KOPT-K1 (cell line): ENCODE data around the gene MRPL38.

Experiments
- H3K27ac ChIP-seq: fragments of 200-600 bp; sonication (generic); 2 replicates; pipeline ENCODE4 v1.5.1; 2016; ENCODE audit warnings: antibody characterized with exemption, mild to moderate bottlenecking, low read depth, low read length; ENCODE audit not compliant: poor library complexity, severe bottlenecking
- H3K36me3 ChIP-seq: fragments of 200-600 bp; sonication (generic); 2 replicates; pipeline ENCODE4 v1.5.1; 2017; ENCODE audit warnings: antibody characterized with exemption, mild to moderate bottlenecking, low read length, moderate library complexity; ENCODE audit not compliant: insufficient read depth
- H3K9me3 ChIP-seq: fragments of 200-600 bp; sonication (generic); 2 replicates; pipeline ENCODE4 v1.5.1; 2017; ENCODE audit warnings: antibody characterized with exemption, low read length, mild to moderate bottlenecking; ENCODE audit not compliant: insufficient read depth, poor library complexity, severe bottlenecking

MRPL38 gene

DNA sequence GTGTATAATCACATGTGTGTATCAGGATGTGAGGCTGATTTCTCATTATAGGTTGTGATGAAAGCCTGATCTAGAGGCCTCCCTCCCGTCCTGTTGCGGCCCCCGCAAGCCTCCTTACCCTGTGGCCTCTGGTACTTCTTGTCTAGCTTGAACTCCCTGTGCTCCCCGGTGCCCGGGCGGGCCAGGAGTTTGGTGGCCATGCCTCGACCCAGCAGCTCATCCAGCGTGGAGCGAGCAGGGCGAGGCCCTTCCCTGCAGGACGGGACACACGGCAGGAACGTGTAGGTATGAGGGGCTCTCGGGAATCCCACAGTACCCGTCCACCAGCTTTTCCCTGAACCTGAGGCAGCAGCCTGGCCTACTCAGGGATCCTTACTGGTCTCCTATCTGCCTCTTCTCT lies 21.2 kb upstream of the MRPL38 start:
- Histone ChIP-seq H3K9me3 (no peaks in the 10 kb centered on the region), H3K27ac (no peak overlapping the region), H3K36me3 (peaks cover 47% of the 10 kb centered on the region; the same call in 1 of the 2 replicates)

DNA sequence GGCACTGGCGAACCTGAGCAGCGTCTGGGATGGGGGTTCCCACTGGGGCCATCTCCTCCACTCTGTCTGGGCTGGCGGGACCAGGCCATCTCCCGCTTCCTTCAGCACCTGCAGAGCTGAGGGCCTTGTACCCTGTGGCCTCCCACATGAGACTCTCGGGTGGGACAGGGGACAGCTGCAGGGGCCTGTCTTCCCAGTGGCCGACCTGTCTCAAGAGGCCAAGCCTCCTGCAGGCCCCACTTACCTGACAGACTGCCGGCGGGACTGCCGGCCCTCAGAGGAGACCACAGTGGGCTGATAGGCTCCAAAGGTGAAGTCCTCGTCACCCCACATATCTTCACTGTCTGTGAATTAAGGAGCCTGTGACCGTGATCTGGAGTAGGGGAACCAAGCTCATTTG lies 20.4 kb upstream of the MRPL38 start:
- no peak overlapping the region for H3K27ac ChIP-seq
- peaks cover 54% of the 10 kb centered on the region; the same call in 1 of the 2 replicates for H3K36me3 ChIP-seq
- no peaks in the 10 kb centered on the region for H3K9me3 ChIP-seq

DNA sequence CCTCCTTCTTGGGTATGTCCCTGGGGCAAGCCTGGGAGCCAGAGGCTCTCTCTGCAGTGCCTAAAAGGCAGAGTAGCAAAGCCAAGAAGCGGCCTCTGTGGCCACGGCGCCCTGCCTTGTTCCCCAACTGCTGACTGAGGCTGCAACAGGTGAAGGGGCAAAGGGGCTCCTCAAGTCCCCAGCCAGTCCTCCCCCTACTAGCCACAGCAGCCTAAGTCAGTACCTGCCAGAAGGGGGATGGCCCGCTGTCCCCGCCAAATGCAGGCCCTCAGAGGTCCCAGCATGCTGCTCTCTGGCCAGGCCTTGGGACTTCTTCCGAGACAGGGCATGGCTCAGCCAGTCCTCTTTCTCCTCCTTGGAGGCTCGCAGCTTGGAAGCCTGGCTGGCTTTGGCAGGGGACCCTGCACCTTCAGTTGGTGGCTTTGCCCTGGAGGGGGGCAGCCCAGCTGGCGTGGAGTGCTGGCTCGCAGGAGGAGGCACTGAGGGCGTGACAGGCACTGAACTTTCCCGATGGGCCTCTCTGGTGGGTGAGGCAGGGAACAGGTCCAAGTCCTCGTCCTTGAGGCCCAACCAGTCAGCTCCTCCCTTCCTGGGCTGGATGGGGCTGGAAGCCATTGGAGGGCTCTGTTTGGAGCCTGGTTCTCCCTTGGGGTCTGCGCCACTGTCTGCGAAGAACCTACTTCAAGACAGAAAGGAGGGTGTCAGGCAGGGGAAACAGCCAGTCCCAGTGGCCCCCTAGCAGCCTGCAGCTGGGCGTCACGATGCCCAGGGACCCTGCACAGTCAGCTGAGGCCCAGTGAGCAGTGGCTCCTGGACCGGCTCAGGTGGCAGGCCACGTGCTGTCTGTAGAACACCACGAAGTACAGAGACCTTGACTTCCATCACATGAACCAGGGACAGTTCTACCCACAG lies 18.5 kb upstream of the MRPL38 start:
- Histone ChIP-seq H3K27ac (no peak overlapping the region), H3K36me3 (peaks cover 66% of the 10 kb centered on the region; the same call in 1 of the 2 replicates), H3K9me3 (no peaks in the 10 kb centered on the region)

DNA sequence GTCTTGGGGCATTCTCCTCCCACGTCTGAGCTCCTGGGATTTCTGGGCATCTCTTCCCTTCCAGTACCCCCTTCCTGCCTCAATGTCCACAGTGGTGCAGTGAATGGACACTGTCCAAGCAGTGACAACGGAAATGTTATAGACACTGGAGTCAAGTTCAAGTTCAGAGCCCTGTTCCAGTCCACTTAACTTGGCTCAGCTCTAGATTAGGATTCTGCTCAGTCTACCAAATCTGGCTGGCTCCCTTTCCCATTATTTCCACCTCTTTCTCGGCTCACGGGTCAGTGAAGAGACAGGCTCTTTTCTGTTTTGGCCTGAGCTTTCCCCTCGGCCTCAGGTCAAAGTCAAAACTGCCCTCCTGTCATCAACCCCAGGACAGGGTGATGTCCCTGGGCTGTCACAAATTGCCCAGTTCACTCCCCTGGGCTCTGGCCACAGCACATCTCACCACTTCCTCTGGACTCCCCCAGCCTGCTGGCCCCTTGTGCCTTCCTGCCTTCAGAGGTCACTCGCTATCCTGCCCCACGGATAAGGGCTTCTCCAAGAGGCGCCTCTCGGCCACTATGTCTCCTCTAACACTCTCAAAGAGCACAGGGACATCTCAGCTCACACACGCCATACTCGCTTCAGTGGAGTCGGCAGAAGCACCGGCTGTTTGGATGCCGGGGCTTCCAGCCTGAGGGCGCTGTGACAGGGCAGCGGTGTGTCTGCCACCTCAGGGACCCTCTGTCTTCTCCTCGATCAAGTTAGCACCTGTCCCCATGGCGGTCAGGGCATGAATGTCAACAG lies 17.7 kb upstream of the MRPL38 start:
- H3K9me3 ChIP-seq: no peaks in the 10 kb centered on the region
- H3K27ac ChIP-seq: no peak overlapping the region
- peaks cover 75% of the 10 kb centered on the region; the same call in 1 of the 2 replicates for H3K36me3 ChIP-seq

DNA sequence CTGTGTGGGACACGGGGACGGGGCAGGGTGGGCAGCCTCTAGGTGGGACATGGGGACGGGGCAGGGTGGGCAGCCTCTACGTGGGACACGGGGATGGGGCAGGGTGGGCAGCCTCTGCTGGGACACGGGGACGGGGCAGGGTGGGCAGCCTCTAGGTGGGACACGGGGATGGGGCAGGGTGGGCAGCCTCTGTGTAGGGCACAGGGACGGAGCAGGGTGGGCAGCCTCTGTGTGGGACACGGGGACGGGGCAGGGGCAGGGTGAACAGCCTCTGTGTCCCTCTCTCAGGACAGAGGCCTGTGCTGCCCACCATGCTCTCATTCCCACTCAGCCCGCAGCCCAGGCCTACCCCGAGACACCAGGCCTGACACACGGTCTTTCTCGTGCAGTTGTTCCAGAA lies 16.9 kb upstream of the MRPL38 start:
- H3K36me3 ChIP-seq: peaks cover 72% of the 10 kb centered on the region; the same call in 1 of the 2 replicates
- H3K27ac ChIP-seq: no peak overlapping the region
- no peaks in the 10 kb centered on the region for H3K9me3 ChIP-seq

DNA sequence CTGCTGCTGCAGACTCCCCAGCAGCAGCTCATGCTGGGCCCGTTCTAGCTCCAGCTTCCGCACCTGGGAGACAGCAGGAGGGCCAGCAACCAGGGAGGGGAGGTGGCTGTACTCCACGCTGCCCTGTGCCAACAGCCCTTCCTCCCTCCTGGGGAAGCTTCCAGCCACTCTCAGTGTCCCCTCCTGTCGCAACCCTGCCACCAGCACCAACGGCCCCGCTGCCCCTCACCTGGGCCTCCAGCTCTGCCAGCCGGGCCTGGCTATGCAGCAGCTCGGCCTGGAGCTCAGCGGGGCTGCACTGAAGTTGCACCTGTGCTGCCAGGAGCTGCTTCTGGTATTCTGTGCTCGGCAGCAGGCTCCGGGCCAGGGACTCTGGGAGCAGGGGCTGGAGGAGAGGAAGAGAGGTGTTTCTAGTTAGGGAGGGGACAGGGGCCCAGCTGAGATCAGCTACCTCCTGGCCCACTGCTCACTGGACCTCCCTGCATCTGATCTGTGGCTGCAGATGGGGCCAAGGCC lies 15.4 kb upstream of the MRPL38 start:
- no peak overlapping the region for H3K27ac ChIP-seq
- no peaks in the 10 kb centered on the region for H3K9me3 ChIP-seq
- H3K36me3 ChIP-seq: peaks cover 57% of the 10 kb centered on the region; the same call in 1 of the 2 replicates

DNA sequence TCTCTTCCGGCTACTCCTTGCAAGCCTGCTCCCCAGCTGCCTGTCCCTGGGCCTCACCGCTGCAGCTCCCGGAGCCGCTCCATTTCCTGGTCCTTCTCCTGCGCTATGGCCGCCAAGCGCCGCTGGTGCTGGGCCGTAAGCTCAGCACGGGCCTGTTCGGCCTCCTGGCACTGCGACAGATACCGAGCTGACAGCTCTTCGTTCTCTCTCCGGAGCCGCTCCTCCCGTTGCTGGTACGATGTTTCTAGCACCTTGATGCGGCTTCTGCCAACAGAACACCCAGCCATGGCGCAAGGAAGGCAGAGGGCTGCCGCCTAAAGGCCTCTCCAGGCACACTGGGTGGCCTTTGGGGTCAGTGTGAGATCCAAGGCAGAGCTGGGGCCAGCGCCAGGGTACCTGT lies 14.9 kb upstream of the MRPL38 start:
- Histone ChIP-seq H3K36me3 (peaks cover 56% of the 10 kb centered on the region; the same call in 1 of the 2 replicates), H3K9me3 (no peaks in the 10 kb centered on the region), H3K27ac (no peak overlapping the region)

DNA sequence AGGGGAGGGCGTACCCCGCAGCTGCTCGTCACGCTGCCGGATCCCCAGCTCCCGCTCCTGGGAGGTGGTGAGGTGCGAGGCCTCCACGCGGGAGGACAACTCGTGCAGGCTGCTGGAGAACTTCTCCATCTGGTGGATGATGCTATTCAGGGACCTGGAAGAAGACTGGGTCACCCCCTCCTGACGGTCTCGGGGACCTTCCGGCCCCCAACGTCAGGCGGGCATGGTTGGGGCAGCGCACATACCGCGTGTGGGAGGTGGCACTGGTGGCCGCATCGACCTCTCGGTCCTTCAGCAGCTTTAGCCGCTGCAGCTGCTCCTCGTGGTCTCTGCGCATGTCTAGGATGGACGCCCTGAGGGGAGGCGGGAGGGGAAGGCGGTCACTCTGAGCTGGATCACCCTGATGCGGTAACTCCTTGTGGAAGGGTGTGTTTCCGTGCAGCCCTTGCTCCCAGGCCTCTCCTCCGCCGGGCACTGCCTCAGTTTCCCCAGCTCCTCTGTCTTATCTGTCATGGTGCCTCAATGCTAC lies 13.3 kb upstream of the MRPL38 start:
- Histone ChIP-seq H3K36me3 (peaks cover 63% of the 10 kb centered on the region), H3K9me3 (no peaks in the 10 kb centered on the region), H3K27ac (peak overlapping the region; percentile 31)

DNA sequence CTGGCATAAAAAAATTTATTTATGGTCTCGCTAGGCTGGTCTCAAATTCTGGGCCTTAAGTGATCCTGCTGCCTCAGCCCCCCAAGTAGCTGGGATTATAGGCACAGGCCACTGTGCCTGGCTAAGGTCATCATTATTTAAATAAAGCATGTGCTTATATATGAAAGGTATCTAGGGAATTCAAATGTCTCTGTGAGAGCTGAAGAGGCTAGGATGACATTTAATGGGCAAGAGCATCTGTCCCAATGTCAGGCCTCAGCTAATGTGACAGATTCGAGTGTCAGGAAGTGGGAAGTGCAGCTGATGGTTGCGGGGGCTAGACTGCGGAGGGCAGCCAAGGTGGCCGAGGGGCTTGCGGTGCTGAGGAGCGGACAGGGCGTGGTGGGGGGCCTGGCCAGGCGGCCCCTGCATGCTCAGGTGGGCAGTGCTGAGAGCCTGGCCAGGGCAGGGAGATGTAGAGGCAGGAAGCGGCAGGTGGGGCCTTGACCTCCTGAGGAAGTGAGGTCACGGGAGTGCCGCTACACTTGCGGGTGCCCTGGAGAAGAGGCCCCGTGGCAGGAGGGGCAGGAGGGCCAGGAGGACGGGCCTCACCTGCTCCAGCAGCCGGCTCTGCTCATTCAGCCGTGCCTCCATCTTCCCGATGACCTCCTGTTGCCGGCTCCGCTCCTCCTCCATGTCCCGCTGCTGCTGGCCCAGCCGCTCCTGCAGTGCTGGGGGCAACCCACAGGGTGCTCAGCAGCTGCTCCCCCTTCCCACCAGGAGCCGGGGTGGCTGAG lies 12.6 kb upstream of the MRPL38 start:
- peak overlapping the region; percentile 31 for H3K27ac ChIP-seq

DNA sequence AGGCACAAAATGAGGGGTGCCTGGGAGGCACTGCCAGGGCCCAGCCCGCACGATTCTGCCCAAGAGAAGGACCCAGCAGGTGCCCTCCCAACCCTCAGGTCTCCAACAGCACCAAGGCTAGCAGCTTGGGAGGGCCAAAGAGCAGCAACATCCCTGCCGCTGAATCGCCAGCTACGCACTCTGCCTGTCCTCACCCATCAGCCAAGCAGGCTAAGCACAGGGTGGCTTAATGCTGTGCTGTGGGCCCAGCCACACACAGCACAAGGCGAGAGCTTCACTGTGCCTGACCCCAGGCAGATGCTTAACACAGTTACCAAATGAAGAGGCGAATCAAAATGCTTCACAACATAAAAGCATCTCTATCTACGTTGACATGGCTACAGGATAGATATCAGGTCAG lies 10.6 kb upstream of the MRPL38 start:
- Histone ChIP-seq H3K36me3 (peaks cover 57% of the 10 kb centered on the region), H3K27ac (no peak overlapping the region), H3K9me3 (no peaks in the 10 kb centered on the region)

More for the DNA sequence above, 12.6 kb upstream of the MRPL38 start:
- Histone ChIP-seq H3K36me3 (peaks cover 63% of the 10 kb centered on the region), H3K9me3 (no peaks in the 10 kb centered on the region)

DNA sequence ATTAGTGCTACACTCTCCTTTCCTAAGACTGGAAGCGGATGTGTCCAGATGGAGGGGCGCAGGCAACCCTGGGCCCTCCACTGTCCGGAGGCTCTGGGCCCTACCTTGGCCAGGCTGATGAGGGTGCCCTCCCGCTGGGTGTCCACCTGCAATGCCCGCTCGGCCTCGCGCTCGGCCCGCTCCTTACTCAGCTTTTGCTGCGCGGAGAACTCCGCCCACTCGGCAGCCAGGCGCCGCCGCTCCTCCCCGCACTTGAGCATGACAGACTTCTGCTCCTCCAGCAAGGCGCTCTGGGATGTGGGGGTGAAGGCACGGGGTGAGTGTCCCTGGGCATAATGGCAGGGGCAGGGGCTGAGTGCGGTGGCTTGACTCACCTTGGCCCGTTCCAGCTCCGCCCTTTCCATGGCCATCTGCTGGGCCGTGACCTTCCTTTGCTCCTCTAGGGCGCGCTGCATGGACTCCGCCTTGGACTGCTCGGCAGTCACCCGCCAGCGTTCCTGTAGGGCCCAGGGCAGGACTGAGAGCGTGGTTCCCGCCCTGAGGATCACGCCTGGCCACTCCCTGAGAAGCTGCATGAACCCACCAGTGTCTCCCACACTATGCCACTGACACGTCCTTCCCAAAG lies 10.1 kb upstream of the MRPL38 start:
- no peak overlapping the region for H3K27ac ChIP-seq
- peaks cover 57% of the 10 kb centered on the region for H3K36me3 ChIP-seq
- no peaks in the 10 kb centered on the region for H3K9me3 ChIP-seq

DNA sequence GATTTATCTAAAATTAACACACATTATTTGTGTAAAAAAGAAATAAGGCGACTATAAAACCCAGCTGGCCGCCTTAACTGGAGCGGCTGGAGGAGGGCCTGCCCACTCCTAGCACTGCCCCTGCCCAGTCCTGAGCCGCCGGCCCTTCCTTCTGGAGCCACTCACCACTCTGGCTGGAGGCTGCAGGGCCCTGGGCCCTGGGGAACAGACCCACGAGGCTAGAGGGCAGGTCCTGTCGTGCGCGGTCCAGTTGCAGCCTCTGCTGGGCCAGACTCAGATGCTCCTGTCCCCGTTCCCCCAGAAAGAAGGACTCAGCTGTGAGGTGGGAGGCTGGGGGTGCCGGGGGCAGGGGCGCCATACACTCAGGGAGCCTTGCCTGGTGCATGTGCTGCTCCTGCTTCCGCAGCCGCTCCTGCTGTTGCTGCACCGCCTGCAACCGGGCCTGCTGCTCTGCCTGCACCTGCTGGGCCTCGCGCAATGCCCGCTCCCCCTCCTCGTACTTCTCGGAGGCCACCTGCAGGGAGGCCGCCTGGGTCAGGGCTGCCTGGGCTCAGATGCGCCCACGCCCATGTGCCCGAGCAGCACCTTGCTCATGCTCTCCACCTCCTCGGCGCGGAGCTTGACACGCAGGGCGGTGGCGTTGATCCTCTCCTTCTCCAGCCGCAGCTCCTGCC lies 9.0 kb upstream of the MRPL38 start:
- Histone ChIP-seq H3K9me3 (no peaks in the 10 kb centered on the region), H3K27ac (no peak overlapping the region), H3K36me3 (peaks cover 46% of the 10 kb centered on the region)

DNA sequence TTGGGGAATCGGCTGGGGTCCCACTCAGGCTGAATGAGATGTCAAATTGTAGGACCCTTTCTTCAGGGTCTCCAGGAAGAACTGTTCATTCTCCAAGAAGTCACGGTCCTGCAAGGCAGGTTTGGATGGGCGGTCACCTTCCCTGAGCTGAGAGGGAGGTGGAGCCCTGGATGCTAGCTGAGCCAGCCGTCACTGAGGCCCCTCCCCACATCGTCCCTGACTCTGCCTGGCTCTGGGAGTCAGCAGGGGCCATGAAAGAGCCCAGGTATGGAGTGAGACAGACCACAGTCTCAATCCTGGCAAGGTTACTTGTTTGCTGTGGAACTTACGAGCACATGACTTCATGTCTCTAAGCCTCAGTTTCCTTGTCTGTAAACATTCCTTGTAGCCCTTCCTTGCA lies 6.0 kb upstream of the MRPL38 start:
- peak overlapping the region; percentile 66 for H3K27ac ChIP-seq
- H3K9me3 ChIP-seq: no peaks in the 10 kb centered on the region
- H3K36me3 ChIP-seq: peaks cover 32% of the 10 kb centered on the region
